ENCODE measurements around the gene PLCH1. TPM values are rescaled to one million over a fixed set of nuclear protein-coding genes. Genes with fewer than 3 reads are reported as not detected.

The PLCH1 gene
- total RNA-seq, 6 experiments from 2014 or later = 0.07 to 0.25 (median 0.17) TPM

DNA sequence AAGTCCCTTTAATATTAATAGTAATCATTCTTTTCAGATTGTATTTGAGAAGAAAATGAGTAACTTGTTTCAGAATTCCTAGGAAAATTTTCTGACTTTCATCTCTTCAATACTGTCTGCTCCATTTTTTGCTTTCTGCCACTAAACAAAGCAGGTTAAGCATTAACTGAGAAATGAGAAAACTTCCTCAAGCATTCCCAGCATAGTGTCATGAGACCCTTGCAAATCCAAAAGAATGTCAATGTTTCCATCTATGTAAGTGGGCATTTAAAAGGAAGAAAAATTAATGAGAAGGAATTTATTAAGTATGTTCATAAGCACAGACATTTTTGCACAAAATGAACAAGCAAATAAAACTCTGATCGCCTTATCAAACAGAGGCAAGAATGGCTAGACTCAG lies 303.4 kb downstream of the PLCH1 start:
- Histone ChIP-seq H3K9me3 (no peaks in the 10 kb centered on the region), H3K36me3 (no peaks in the 10 kb centered on the region), H3K4me3 (no peak overlapping the region), H3K4me1 (no peaks in the 10 kb centered on the region), H3K27ac (no peak overlapping the region), H3K27me3 (no peaks in the 10 kb centered on the region)
- DNase-seq = no peak
- ATAC-seq = no peak
- TF ChIP-seq, protein P1, sequence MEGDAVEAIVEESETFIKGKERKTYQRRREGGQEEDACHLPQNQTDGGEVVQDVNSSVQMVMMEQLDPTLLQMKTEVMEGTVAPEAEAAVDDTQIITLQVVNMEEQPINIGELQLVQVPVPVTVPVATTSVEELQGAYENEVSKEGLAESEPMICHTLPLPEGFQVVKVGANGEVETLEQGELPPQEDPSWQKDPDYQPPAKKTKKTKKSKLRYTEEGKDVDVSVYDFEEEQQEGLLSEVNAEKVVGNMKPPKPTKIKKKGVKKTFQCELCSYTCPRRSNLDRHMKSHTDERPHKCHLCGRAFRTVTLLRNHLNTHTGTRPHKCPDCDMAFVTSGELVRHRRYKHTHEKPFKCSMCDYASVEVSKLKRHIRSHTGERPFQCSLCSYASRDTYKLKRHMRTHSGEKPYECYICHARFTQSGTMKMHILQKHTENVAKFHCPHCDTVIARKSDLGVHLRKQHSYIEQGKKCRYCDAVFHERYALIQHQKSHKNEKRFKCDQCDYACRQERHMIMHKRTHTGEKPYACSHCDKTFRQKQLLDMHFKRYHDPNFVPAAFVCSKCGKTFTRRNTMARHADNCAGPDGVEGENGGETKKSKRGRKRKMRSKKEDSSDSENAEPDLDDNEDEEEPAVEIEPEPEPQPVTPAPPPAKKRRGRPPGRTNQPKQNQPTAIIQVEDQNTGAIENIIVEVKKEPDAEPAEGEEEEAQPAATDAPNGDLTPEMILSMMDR (IDR thresholded peaks at IDR 0.05) = no peak
- no peak for TF ChIP-seq POLR2A (IDR thresholded peaks at IDR 0.05)
- intact Hi-C loops (cut with DNase I) = no loop called here
- WGBS (ENCODE audit: insufficient coverage, low coverage, low lambda C conversion rate, missing lambda C conversion rate) = 73% methylated on average over 1 of the region's 1 CpG

DNA sequence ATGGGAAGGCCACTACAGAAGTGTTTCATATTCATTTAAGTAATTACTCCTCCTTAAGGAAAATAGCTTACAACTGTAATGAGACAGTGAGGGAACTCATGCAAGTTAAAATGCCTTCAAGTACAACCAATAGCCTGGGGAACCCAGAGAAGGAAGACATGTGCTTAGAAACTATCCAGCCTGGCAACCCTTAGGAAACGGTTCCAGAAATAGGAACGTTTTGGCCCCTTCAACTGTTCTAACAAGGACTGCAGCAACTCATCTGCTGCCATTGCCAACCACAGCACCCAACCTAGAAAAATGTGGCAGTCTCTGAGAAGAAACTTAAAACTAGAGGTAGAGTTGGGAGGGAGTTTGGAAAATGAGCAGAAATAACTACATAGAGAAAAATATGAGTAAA lies 303.8 kb downstream of the PLCH1 start:
- no peak overlapping the region for H3K27ac ChIP-seq
- H3K27me3 ChIP-seq = no peaks in the 10 kb centered on the region
- intact Hi-C loops (cut with DNase I) = no loop called here
- ATAC-seq = no peak
- no peak for DNase-seq
- no peaks in the 10 kb centered on the region for H3K36me3 ChIP-seq
- 81% methylated on average over 2 of the region's 2 CpGs for WGBS (ENCODE audit: insufficient coverage, low coverage, low lambda C conversion rate, missing lambda C conversion rate)
- TF ChIP-seq, protein P1 (IDR thresholded peaks at IDR 0.05) = no peak
- no peak for TF ChIP-seq POLR2A (IDR thresholded peaks at IDR 0.05)
- H3K4me3 ChIP-seq = no peak overlapping the region
- H3K4me1 ChIP-seq = no peaks in the 10 kb centered on the region
- H3K9me3 ChIP-seq = no peaks in the 10 kb centered on the region

DNA sequence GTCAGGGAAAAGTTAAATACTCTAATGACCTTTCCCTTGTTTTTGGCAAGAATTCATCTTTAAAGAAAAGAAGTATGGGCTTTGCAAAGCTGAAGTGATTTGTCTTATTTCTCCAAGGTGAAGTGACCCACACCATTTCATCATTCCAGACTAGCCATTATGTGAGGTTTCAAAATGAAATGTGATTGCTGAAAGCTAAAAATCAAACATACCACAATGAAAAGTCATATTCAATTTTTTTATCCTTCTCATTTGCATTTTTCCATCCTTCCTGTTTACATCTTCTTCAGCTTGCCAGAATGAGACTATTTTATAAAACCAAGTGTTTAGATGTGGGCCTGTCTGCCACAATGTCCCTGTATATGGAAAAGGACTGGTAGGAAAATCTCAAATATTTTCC lies 309.1 kb downstream of the PLCH1 start:
- H3K27ac ChIP-seq = no peak overlapping the region
- DNase-seq (no peak), ATAC-seq (no peak)
- no peak overlapping the region for H3K4me3 ChIP-seq
- intact Hi-C loops (cut with DNase I) = no loop called here
- TF ChIP-seq POLR2A (IDR thresholded peaks at IDR 0.05) = no peak
- TF ChIP-seq, protein P1 (IDR thresholded peaks at IDR 0.05) = no peak
- no peaks in the 10 kb centered on the region for H3K27me3 ChIP-seq
- no peaks in the 10 kb centered on the region for H3K9me3 ChIP-seq
- H3K4me1 ChIP-seq = no peaks in the 10 kb centered on the region
- H3K36me3 ChIP-seq = no peaks in the 10 kb centered on the region

DNA sequence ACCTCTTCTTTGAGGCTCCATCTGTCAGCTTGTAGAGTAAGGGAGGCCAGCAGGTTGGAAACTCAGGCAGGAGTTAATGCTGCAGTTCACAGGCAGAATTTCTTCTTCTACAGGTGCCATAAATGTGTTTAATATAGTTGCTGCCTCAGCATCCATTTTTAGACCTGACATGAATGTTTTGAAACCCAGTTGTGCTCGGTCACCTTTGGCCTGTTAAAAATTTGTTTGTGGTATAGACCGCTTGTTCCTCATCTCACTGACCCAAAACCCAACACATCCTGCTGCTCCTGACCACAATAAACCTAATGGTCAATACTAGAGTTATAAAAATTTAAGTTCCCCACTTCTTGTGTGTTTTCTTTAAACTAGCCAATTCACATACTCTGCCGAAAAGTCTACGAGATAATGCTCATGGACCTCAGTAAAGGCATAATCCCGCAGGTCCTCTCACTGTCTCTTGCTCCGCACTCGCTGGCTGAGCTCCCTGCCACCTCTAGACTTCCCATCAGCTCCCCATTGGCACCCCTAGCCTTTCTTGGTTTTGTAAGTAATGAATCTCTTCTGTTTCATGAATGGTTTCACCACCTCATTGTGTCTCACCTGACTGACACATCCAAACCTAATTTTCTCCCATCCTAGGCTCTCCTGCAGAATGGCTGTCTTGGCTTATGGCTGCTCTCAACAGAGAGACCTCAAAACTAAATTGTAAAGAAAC lies 312.9 kb downstream of the PLCH1 start:
- DNase-seq = no peak
- Histone ChIP-seq H3K36me3 (no peaks in the 10 kb centered on the region), H3K9me3 (no peaks in the 10 kb centered on the region), H3K4me3 (no peak overlapping the region), H3K27me3 (no peaks in the 10 kb centered on the region), H3K4me1 (no peaks in the 10 kb centered on the region), H3K27ac (no peak overlapping the region)
- TF ChIP-seq, protein P1 (IDR thresholded peaks at IDR 0.05) = no peak
- TF ChIP-seq POLR2A (IDR thresholded peaks at IDR 0.05) = no peak
- no peak for ATAC-seq
- intact Hi-C loops (cut with DNase I) = no loop called here
- WGBS (ENCODE audit: insufficient coverage, low coverage, low lambda C conversion rate, missing lambda C conversion rate) = 72% methylated on average over 6 of the region's 7 CpGs

DNA sequence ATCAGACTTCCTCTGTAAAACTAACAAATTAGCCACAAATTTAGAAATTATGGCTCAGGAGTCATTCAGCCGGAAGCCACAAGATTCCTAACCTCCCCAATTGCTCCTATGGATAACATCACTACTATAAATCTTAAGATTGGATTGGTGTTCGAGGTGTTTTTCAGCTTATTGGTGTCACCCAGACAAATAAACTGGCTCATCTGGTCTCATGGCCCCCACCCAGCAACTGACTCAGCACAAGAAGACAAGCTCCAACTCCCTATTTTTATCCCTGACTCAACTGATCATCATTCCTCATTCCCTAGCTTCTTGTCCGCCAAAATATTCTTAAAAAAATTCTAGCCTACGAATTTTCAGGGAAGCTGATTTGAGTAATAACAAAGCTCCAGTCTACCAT lies 316.3 kb downstream of the PLCH1 start:
- Histone ChIP-seq H3K9me3 (peaks cover 0 to 10% (median 0%) of the 10 kb centered on the region in 4 donors), H3K36me3 (no peaks in the 10 kb centered on the region), H3K27me3 (no peaks in the 10 kb centered on the region), H3K4me1 (no peaks in the 10 kb centered on the region), H3K27ac (no peak overlapping the region), H3K4me3 (no peak overlapping the region)
- TF ChIP-seq, protein P1 (IDR thresholded peaks at IDR 0.05) = no peak
- TF ChIP-seq POLR2A (IDR thresholded peaks at IDR 0.05) = no peak
- intact Hi-C loops (cut with DNase I) = no loop called here
- DNase-seq (no peak), ATAC-seq (no peak)
- WGBS (ENCODE audit: insufficient coverage, low coverage, low lambda C conversion rate, missing lambda C conversion rate) = 65% methylated on average over 4 of the region's 4 CpGs

Data from right lobe of liver (tissue), 6 donors.